Stimulated activated effector memory CD8-positive, alpha-beta T cell treated with anti-CD3 and anti-CD28 coated beads, Interleukin-12 subunit alpha, Interleukin-12 subunit beta, amount 100 ng/mL, for 72 hours (primary cell): ENCODE data around the gene TXNDC17.
"Not testable (repeated sequence)": the region's sequence is repeated elsewhere in the genome, so short reads cannot be mapped to it uniquely, and the experiment has no call there.

Experiments
- ATAC-seq: fragments of 150-1000 bp; cut with Tn5 transposase; 2 replicates; pipeline ENCODE4 v1.10.0; 2021
- DNase-seq, 2 donors: peaks; one replicate each; pipeline ENCODE4 v3.0.0; 2021 to 2022; ENCODE audit warnings: low spot score in 2 of 2
- H3K27ac Mint-ChIP-seq: one replicate; pipeline ENCODE4 v1.8.0; 2022; ENCODE audit warnings: mild to moderate bottlenecking, mixed read lengths
- H3K36me3 Mint-ChIP-seq: one replicate; pipeline ENCODE4 v1.8.0; 2022; ENCODE audit warnings: mild to moderate bottlenecking, mixed read lengths
- H3K4me1 Mint-ChIP-seq: one replicate; pipeline ENCODE4 v1.8.0; 2022; ENCODE audit warnings: mixed read lengths
- H3K4me3 Mint-ChIP-seq: one replicate; pipeline ENCODE4 v1.8.0; 2022; ENCODE audit warnings: mild to moderate bottlenecking, mixed read lengths
- H3K9me3 Mint-ChIP-seq: one replicate; pipeline ENCODE4 v1.8.0; 2022; ENCODE audit warnings: mixed read lengths

TXNDC17 gene

DNA sequence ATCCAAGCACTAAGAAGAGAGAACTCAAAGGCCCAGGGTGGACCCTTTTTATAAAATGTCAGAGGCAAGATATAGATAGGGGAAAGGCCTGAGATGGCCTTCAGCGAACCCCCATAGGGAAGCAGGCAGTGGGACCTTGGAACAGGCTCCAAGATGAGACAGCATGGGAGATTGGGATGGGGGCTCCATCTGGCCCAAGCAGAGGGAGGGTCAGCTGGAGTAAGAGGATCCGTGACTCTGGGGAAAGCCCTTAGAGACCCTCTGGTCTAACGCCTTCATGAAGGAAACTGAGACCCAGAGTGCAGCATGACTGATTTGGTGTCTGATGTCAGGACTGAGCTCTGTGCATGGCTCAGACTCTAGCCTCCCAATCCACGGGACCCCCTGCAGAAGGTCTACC, 41.5 kb downstream of the TXNDC17 start:
- ATAC-seq (no peak), DNase-seq (no peak)
- Mint-ChIP-seq H3K36me3 (no peaks in the 10 kb centered on the region), H3K4me1 (peaks cover 15% of the 10 kb centered on the region), H3K4me3 (no peak overlapping the region), H3K27ac (no peak overlapping the region), H3K9me3 (no peaks in the 10 kb centered on the region)

DNA sequence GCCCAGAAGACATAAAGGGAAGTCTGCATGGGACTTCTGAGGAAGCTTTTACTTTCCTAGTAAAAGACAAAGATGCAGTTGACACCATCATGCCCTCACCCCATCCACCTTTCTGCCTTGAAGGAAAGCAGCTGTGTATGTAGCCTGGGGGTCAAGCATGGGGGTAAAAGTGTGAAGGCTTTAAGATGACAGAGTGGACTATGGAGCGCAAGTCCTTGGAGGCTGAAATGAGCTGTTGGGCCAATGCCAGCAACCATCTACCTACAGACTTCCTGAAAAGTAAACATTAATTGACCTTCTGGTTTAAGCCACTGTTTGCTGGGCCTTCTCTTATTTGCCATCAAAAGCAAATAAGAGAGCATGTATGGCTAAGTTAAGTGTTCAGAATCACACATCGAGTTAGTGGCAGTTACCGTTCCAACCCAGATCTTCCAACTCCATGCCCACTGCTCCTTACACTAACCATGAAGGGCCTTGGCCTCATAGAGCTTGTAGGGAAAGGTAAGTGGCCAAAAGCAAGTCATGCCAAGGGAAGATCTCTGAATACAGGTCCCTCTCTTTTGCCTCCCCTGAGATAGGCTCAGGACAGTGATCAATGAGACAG, 42.3 kb downstream of the TXNDC17 start:
- no peaks in the 10 kb centered on the region for H3K9me3 Mint-ChIP-seq
- H3K27ac Mint-ChIP-seq, result no peak overlapping the region
- no peaks in the 10 kb centered on the region for H3K36me3 Mint-ChIP-seq
- H3K4me1 Mint-ChIP-seq, result peaks cover 7% of the 10 kb centered on the region
- ATAC-seq (no peak), DNase-seq (no peak)
- no peak overlapping the region for H3K4me3 Mint-ChIP-seq

DNA sequence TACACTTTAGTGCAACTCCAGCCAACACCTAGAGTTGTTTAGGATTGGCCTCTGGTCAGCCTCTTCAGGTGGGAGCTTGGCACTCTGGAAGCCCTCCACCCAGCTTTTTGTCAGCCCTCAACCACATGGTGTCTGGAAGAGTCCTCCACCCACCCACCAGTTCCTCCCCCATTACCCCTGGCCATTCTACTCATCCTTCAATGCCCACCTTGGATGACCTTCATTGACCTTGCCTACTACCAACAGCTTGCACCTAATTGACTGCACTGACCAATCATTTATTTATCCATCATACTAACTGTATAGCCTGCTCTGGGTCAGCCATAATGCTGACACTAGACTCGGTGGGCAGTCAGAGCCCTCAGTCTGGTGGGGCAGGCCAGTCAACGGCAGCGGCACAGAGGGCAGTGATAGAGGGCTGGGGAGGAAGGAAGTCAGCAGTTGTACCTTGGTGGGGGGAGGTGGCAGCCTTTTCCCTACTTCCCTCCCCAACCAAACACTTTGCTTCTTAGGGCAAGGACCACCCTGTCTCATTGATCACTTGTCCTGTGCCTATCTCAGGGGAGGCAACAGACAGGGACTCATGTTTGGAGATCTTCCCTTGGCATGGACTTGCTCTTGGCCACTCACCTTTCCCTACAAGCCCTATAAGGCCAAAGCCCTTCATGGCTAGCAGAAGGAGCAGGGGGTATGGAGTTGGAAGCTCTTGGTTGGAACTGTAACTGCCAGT, 43.0 kb downstream of the TXNDC17 start:
- no peak for ATAC-seq
- H3K4me3 Mint-ChIP-seq, result no peak overlapping the region

DNA sequence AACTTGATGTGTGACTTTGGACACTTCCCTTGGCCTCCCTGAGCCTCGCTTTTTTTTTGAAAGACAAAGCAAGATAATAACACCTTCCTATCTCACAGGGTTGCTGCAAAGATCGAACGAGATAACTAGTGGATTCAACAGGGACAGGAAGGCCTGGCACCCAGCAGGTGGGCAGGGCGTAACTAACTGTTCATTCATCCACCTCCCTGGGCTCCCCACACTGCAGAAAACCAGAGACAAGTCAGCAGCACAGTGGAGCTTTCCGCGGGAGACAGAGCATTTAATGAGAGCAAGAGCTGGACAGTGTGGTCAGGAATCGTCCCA, 43.6 kb downstream of the TXNDC17 start:
- Mint-ChIP-seq H3K36me3 (no peaks in the 10 kb centered on the region), H3K4me1 (no peaks in the 10 kb centered on the region), H3K27ac (no peak overlapping the region), H3K9me3 (no peaks in the 10 kb centered on the region), H3K4me3 (no peak overlapping the region)
- no peak for DNase-seq
- ATAC-seq, result no peak

More for the DNA sequence above, 43.0 kb downstream of the TXNDC17 start:
- Mint-ChIP-seq H3K36me3 (no peaks in the 10 kb centered on the region), H3K27ac (no peak overlapping the region), H3K4me1 (no peaks in the 10 kb centered on the region), H3K9me3 (no peaks in the 10 kb centered on the region)
- no peak for DNase-seq

DNA sequence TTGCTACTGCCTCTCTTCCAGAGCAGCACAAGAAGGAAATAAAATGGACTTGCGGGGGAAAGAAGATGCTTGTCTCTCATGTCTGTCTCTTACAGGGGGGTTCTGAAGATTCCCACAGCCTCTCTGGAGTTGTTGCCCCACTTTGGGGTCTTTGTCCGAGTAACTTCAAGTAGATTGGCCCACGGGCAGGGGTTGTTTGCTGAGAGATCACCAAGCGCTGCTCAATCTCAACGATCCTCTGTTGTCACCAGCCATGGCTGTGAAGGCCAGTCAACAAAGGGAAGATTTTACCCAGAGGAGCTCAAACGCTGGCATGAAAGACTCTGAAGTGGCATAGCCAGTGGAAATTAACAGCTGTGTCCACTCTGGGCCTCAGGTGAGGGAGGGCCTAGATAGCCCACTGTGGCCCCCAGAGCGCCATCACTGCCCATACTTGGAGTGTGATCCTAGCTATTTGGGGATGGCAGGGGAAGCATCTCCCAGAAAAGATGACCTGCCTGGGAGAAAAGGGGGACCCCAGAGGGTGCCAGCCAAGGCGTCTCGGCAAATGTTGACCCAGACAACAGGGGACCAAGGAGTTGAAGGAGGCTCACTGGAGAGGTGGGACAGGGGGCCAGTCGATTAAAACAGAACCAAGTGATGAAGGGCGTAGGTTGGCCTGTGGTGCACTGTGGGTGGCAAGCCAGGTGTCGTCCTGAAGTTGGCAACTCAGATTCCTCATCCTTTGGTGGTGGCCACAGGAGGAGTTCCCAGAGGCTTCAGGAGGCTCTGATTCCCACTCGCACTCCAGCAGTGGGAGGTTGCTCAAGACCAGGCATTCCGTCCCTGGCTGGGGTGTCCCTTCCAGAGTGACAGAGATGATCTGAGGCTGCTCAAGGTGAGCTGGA, 44.3 kb downstream of the TXNDC17 start:
- H3K27ac Mint-ChIP-seq, result no peak overlapping the region
- H3K4me1 Mint-ChIP-seq, result no peaks in the 10 kb centered on the region
- H3K4me3 Mint-ChIP-seq, result no peak overlapping the region
- no peaks in the 10 kb centered on the region for H3K9me3 Mint-ChIP-seq
- H3K36me3 Mint-ChIP-seq, result no peaks in the 10 kb centered on the region
- DNase-seq, result no peak
- ATAC-seq, result no peak

DNA sequence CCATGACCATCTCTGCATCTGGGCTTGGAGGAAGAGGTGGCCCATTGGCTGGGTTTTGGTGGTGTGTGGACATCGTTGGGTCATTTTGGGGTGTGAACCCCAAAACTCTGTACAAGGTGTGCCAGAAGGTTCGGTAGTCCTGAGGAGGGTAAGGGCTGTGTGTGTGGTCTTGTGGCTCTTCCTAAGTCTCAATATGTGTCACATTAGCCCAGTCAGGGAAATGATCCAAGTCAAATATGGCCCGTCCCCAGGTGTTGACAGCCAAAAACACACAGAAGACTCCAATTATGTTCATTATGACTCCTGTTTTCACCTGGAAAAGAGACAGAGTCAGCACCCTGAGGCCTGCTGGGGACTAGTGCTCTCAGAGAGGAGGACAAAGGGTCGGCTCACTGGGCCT, 45.2 kb downstream of the TXNDC17 start:
- no peaks in the 10 kb centered on the region for H3K9me3 Mint-ChIP-seq
- ATAC-seq, result no peak
- DNase-seq, result no peak
- no peaks in the 10 kb centered on the region for H3K36me3 Mint-ChIP-seq
- H3K27ac Mint-ChIP-seq, result no peak overlapping the region
- no peaks in the 10 kb centered on the region for H3K4me1 Mint-ChIP-seq
- H3K4me3 Mint-ChIP-seq, result no peak overlapping the region

DNA sequence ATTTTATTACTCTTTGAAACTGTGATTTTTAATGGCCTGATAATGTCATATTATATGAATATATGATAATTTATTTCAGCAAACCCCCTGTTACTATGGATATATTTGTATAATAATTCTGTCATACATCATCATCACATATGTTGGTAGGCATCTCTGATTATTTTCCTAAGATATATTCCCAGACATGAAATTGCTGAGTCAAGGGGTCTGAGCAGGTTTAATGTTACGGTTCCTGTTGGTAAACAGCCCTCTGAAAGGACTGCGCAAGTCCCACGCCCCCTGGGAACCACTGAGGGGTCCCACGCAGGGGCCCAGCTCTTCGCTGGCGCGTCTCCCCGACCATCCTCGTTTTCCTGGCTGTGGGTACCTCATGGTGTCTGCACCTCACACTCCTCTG, 48.1 kb downstream of the TXNDC17 start:
- no peaks in the 10 kb centered on the region for H3K36me3 Mint-ChIP-seq
- no peak for ATAC-seq

DNA sequence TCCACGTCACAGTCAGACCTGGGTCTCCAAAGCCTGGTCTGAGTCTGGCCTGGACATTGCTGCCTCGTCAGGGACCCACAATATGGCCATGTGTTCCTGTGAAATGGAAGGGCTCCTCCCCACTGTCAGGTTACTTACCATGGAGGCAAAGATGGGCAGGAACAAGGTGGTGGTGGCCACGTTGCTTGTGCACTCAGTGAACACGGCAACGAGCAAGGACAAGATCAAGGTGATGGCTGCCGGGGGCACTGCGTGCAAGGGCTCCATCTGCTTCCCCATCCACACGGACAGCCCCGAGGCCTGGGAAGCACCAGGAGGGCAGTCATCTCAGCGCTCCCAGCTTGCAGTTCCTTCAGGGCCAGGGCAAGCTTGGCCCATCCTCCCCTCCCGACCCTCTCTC, 49.8 kb downstream of the TXNDC17 start:
- Mint-ChIP-seq H3K4me1 (no peaks in the 10 kb centered on the region), H3K4me3 (no peak overlapping the region), H3K36me3 (no peaks in the 10 kb centered on the region), H3K9me3 (no peaks in the 10 kb centered on the region), H3K27ac (no peak overlapping the region)
- ATAC-seq (no peak), DNase-seq (no peak)

More for the DNA sequence above, 48.1 kb downstream of the TXNDC17 start:
- H3K27ac Mint-ChIP-seq, result no peak overlapping the region
- no peak for DNase-seq
- no peak overlapping the region for H3K4me3 Mint-ChIP-seq
- no peaks in the 10 kb centered on the region for H3K9me3 Mint-ChIP-seq
- H3K4me1 Mint-ChIP-seq, result no peaks in the 10 kb centered on the region

DNA sequence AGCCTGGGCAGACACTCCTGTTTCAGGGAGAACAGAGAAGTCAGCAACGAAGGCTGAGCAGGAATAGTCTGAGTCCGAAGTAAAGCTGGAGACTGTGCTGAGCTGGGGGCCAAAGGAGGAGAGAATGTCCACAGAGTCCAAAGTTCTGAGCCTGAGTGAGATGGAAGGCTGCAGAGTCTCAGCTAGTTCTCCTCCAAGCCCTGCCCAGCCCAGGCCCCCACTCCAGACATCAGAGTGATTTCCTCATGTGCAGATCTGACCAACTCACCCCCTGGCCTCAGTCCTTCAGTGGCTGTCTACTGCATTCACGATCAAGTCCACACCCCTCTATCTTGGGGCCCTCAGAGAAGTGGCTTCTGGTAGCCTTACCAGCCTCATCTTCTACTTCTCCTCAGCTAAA, 50.7 kb downstream of the TXNDC17 start:
- Mint-ChIP-seq H3K4me3 (no peak overlapping the region), H3K4me1 (no peaks in the 10 kb centered on the region)

DNA sequence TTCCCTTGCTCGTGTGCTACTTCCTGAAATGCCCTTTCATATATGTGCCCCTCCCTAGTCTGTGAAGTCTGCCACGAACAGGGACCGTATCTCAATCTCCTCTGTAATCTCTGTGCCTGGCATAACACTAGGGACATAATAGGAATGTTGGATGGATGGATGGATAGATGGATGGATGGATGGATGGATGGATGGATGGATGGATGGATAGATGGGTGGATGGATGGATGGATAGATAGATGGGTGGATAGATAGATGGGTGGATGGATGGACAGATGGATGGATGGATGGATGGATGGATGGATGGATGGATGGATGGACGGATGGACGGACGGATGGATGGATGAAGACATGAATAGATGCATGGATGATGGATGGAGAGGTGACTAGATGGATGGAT, 51.1 kb downstream of the TXNDC17 start:
- H3K4me1 Mint-ChIP-seq, H3K27ac Mint-ChIP-seq, DNase-seq, H3K4me3 Mint-ChIP-seq, ATAC-seq, H3K9me3 Mint-ChIP-seq, H3K36me3 Mint-ChIP-seq: not testable (repeated sequence)

More for the DNA sequence above, 50.7 kb downstream of the TXNDC17 start:
- ATAC-seq, result no peak
- Mint-ChIP-seq H3K27ac (no peak overlapping the region), H3K9me3 (no peaks in the 10 kb centered on the region), H3K36me3 (no peaks in the 10 kb centered on the region)
- DNase-seq, result no peak
